NCI-H748 treated with DMSO at 0.1 percent for 48 hours (cell line): ENCODE results near the gene CASS4.

Source experiments
- DNase-seq: peaks from one replicate; lab custom pipeline; 2025; lab: John Stamatoyannopoulos, UW

The CASS4 gene

GRCh38 chr20:56447227-56447626 is 35.2 kb downstream of the CASS4 start:
- DNase-seq = no peak

- DNase-seq = no peak
Measured at GRCh38 chr20:56449459-56449858, 37.4 kb downstream of the CASS4 start.

DNA sequence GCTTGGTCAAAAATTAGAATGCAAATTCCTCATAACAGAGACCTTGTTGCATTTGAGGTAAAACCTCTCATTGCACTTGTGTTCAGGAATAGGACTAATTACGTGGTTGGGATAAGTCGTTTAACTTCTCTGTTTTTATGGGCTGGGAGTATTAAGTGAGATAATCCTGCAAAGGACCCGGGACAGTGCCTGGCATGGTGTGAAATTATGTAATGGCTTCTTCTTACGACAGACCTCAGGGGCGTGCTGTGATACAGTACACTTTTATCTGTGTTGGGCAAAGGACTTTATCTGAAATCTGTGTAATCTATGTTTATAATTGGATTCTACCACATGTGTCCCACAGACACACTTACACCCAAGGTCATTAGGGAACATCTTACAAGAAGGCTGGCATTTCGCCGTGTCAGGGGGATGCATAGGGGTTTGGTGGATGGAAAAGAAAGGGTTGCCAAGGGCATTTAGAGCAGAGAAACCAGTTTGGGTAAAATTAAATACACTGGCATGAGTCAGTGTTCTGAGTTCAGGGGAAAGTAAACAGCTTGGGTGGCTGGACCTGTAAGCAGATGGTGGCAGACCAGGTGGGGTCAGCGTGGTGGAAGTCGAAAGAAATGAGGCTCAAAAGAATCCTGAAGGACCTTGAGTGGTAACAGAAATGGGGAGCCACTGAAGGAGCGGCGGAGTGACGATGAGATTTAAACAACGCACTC is 39.2 kb downstream of the CASS4 start:
- no peak for DNase-seq

GRCh38 chr20:56453352-56453751 is 41.3 kb downstream of the CASS4 start:
- no peak for DNase-seq

DNA sequence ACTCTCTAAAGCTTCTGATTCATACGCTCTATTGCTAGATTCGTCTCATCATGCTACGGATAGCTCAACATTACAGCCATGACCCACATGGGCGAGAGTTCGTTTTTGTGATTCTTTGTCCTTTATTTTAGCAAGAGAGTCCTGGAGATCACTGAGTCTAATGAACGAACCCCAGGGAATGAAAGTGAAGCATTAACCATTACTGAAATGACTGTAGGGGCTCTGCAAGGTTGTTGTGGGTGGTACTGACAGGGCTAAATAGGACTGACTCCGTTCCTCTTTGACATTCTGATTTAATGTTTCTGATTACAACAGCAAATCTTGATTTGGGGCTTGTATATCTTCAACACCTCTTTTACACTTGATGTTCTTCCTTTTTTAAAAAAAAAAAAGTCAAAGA is 42.7 kb downstream of the CASS4 start:
- no peak for DNase-seq

DNA sequence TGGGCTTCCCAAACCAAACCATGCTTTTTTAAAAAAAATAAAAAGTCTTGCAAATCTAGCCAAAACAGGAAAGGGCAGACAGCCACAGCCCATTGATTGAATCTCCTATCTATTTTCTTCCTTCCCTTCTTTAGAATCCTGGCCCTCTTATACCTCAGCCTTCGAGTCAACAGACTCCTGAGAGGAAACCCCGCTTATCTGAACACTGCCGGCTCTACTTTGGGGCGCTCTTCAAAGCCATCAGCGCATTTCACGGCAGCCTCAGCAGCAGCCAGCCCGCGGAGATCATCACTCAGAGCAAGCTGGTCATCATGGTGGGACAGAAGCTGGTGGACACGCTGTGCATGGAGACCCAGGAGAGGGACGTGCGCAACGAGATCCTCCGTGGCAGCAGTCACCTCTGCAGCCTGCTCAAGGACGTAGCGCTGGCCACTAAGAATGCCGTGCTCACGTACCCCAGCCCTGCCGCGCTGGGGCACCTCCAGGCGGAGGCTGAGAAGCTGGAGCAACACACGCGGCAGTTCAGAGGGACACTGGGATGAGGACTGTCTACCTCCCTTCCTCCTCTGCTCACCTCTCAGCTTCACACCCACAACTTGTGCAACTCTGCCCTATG is 46.3 kb downstream of the CASS4 start:
- DNase-seq = no peak

- DNase-seq = no peak
Measured at GRCh38 chr20:56460459-56460858, 48.4 kb downstream of the CASS4 start.

DNA sequence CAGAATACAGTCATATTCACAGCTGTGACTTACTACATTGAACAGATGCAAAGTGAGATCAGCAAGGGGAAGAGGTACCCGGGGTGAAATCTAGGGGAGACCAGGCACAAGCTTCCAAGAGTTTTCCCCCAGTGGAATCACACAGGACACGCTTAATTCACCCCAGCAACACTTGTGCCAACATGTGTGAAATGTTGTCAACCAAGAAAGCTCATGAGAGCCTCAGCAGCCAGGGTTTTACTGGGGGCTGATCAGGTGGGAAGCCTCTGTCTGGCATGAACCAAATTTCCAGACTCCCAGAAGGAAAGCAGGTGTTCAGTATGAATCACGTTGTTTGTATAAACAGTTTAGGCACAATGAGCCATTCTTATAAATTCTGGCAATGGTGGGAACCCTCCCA is 49.5 kb downstream of the CASS4 start:
- no peak for DNase-seq

- DNase-seq = no peak
Measured at GRCh38 chr20:56463428-56463827, 51.4 kb downstream of the CASS4 start.

DNA sequence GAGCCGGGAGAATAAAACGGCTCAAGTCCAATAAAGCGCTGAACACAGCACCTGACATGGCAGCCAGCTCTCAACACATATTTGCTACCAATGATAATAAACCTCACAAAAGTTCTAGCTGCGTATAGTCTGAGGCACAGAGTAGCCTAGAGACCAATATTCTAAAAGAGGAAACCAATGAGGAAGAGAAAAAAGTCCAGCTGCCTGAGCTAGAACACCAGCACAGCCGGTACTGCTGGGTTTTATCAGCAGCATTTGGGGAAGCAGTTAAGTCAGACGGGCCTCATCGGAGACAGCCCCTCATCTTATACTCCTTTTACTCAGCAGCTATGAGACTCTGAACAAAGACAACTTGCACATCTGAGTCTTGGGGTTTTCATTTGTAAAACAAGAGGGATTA is 53.9 kb downstream of the CASS4 start:
- DNase-seq = no peak

GRCh38 chr20:56467968-56468315 is 55.9 kb downstream of the CASS4 start:
- DNase-seq = no peak

GRCh38 chr20:56468316-56469076 is 56.4 kb downstream of the CASS4 start, which contains the start of gene RTF2:
RTF2 (plus strand) TSS chr20:56468627; CDS start chr20:56468698, 71 bp downstream.
- DNase-seq = peak; percentile 74

GRCh38 chr20:56469077-56469449 is 57.0 kb downstream of the CASS4 start:
- DNase-seq = no peak

GRCh38 chr20:56483970-56484369 is 71.9 kb downstream of the CASS4 start:
- DNase-seq = no peak

DNA sequence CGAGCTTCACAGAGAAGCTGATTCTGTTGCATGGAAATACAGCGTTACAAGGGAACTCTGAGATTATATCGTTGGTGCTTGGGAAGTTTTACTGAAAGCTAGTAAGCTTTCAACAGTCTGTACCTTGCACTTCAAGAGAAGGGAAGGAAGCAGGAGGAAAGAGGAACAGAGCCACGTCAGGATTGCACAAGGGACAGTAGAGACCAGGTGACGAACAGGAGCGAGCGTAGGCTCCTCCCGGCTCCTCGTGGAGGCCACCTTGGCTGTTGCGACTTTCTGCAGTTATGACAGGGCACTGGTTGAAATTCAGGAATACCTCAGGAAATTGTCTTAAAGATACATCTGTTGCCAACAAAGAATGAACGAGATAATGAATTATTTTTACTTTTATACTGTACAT is 75.2 kb downstream of the CASS4 start:
- no peak for DNase-seq

- no peak for DNase-seq
Measured at GRCh38 chr20:56488566-56488965, 76.5 kb downstream of the CASS4 start.

DNA sequence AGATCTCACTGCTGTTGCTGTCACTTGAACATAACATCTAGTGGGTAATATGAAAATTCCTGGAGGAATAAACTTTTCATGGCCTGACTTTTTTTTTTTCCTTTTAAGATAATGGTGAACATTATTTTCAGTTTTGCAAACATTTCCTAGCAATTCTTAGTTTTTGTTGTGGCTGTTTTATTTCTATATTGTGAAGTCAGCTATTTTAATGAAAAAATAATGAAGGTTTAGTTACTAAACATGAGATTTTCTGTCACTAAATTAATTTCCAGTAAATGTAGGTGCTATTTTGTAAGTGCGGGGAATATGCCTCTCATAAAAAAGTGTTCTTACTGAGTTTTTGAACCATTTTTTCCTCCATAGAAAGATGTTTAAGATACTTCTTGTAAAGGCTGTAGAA is 89.1 kb downstream of the CASS4 start:
- no peak for DNase-seq

GRCh38 chr20:56503916-56504315 is 91.9 kb downstream of the CASS4 start:
- DNase-seq = no peak

GRCh38 chr20:56504373-56505005 is 92.4 kb downstream of the CASS4 start:
- DNase-seq = no peak

DNA sequence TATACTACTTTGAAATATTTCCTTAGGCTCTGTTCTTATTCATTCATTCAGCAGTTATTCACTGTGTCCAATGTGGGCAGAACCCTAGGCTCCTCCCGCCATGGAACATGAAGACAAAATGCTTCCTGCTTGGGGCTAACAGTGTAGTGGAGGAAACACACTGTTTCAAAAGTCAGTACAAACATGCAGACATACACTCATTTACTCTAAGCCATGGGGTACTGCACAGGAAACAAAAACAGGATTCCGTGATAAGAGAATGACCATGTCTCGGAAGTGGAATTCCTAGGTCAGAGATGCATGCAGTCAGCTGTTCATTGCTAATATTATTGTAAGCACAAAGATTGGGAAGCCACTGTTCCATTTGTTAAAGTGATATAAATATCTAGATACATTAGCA is 94.0 kb downstream of the CASS4 start:
- no peak for DNase-seq
